ENCODE data around the gene NFASC. TPM values are rescaled to one million over a fixed set of nuclear protein-coding genes. Genes with fewer than 3 reads are reported as not detected.

Gene NFASC
- total RNA-seq, 5 donors from 2014 or later (not counting 1 experiment from before 2014, with no cell fraction given), result 0.13 to 0.35 (median 0.19) TPM; not detected in 2

- Mint-ChIP-seq H3K9me3 (no peaks in the 10 kb centered on the region), H3K36me3 (no peaks in the 10 kb centered on the region), H3K4me1 (no peaks in the 10 kb centered on the region), H3K4me3 (no peak overlapping the region), H3K27me3 (peaks cover 21 to 29% of the 10 kb centered on the region in 2 donors), H3K27ac (no peak overlapping the region)
- no peak for DNase-seq
- Histone ChIP-seq H3K9me3 (no peaks in the 10 kb centered on the region), H3K4me3 (ENCODE audit: control insufficient read depth in 1 of 2, extremely low read depth in 1 of 2, low read length in 1 of 2) (no peak overlapping the region), H3K27me3 (replicated peaks in 1 of 2; ENCODE audit: control insufficient read depth in 2 of 2, extremely low read depth in 1 of 2, insufficient read depth in 2 of 2, low read length in 1 of 2) (peaks cover 0 to 6% of the 10 kb centered on the region in 2 experiments), H3K27ac (ENCODE audit: low read length) (no peak overlapping the region), H3K4me1 (ENCODE audit: control insufficient read depth in 1 of 2, extremely low read depth in 1 of 2, insufficient read depth in 2 of 2, low read length in 2 of 2) (no peaks in the 10 kb centered on the region), H3K36me3 (ENCODE audit: control insufficient read depth in 2 of 2, extremely low read depth in 1 of 2, insufficient read depth in 1 of 2, low read length in 1 of 2) (no peaks in the 10 kb centered on the region)
- ChIA-PET POLR2A (no interaction called here), CTCF (no interaction called here)
- ATAC-seq (replicated peaks in 1 of 4), result no peak
- no CpG with 5 or more reads among the region's 3 CpGs for WGBS (ENCODE audit: insufficient coverage)
Observed at GRCh38 chr1:204909109-204909508, 38.4 kb downstream of the NFASC start.

GRCh38 chr1:204915861-204916495 is 45.3 kb downstream of the NFASC start:
- Mint-ChIP-seq H3K4me1 (no peaks in the 10 kb centered on the region), H3K4me3 (no peak overlapping the region), H3K27me3 (peaks cover 3 to 13% of the 10 kb centered on the region in 2 donors), H3K36me3 (no peaks in the 10 kb centered on the region), H3K27ac (no peak overlapping the region), H3K9me3 (peaks cover 0 to 5% (median 2%) of the 10 kb centered on the region in 3 donors)
- H3K9me3 ChIP-seq, result peaks cover 2% of the 10 kb centered on the region
- no peak for DNase-seq
- H3K27ac ChIP-seq (ENCODE audit: low read length), result no peak overlapping the region
- ChIA-PET POLR2A (no interaction called here), CTCF (no interaction called here)
- peaks cover 0 to 11% of the 10 kb centered on the region in 2 experiments for H3K27me3 ChIP-seq (replicated peaks in 1 of 2; ENCODE audit: control insufficient read depth in 2 of 2, extremely low read depth in 1 of 2, insufficient read depth in 2 of 2, low read length in 1 of 2)
- H3K4me3 ChIP-seq (ENCODE audit: control insufficient read depth in 1 of 2, extremely low read depth in 1 of 2, low read length in 1 of 2), result no peak overlapping the region
- no peak for ATAC-seq (replicated peaks in 1 of 4)
- no peaks in the 10 kb centered on the region for H3K36me3 ChIP-seq (ENCODE audit: control insufficient read depth in 2 of 2, extremely low read depth in 1 of 2, insufficient read depth in 1 of 2, low read length in 1 of 2)
- no peaks in the 10 kb centered on the region for H3K4me1 ChIP-seq (ENCODE audit: control insufficient read depth in 1 of 2, extremely low read depth in 1 of 2, insufficient read depth in 2 of 2, low read length in 2 of 2)
- 34% methylated on average over 5 of the region's 5 CpGs for WGBS (ENCODE audit: insufficient coverage)

GRCh38 chr1:204917802-204918201 is 47.1 kb downstream of the NFASC start:
- no peak overlapping the region for H3K4me3 ChIP-seq (ENCODE audit: control insufficient read depth in 1 of 2, extremely low read depth in 1 of 2, low read length in 1 of 2)
- CTCF ChIA-PET, result no interaction called here
- ATAC-seq (replicated peaks in 1 of 4) (no peak), DNase-seq (no peak)
- H3K36me3 ChIP-seq (ENCODE audit: control insufficient read depth in 2 of 2, extremely low read depth in 1 of 2, insufficient read depth in 1 of 2, low read length in 1 of 2), result no peaks in the 10 kb centered on the region
- POLR2A ChIA-PET, result no interaction called here
- H3K9me3 ChIP-seq, result peaks cover 2% of the 10 kb centered on the region
- no CpG with 5 or more reads among the region's 2 CpGs for WGBS (ENCODE audit: insufficient coverage)
- peaks cover 6 to 17% of the 10 kb centered on the region in 2 donors for H3K27me3 Mint-ChIP-seq
- H3K4me1 Mint-ChIP-seq, result no peaks in the 10 kb centered on the region
- no peak overlapping the region for H3K27ac Mint-ChIP-seq
- no peaks in the 10 kb centered on the region for H3K4me1 ChIP-seq (ENCODE audit: control insufficient read depth in 1 of 2, extremely low read depth in 1 of 2, insufficient read depth in 2 of 2, low read length in 2 of 2)
- peaks cover 0 to 5% (median 2%) of the 10 kb centered on the region in 3 donors for H3K9me3 Mint-ChIP-seq
- H3K27me3 ChIP-seq (replicated peaks in 1 of 2; ENCODE audit: control insufficient read depth in 2 of 2, extremely low read depth in 1 of 2, insufficient read depth in 2 of 2, low read length in 1 of 2), result peaks cover 0 to 10% of the 10 kb centered on the region in 2 experiments
- H3K36me3 Mint-ChIP-seq, result no peaks in the 10 kb centered on the region
- no peak overlapping the region for H3K27ac ChIP-seq (ENCODE audit: low read length)
- H3K4me3 Mint-ChIP-seq, result no peak overlapping the region

DNA sequence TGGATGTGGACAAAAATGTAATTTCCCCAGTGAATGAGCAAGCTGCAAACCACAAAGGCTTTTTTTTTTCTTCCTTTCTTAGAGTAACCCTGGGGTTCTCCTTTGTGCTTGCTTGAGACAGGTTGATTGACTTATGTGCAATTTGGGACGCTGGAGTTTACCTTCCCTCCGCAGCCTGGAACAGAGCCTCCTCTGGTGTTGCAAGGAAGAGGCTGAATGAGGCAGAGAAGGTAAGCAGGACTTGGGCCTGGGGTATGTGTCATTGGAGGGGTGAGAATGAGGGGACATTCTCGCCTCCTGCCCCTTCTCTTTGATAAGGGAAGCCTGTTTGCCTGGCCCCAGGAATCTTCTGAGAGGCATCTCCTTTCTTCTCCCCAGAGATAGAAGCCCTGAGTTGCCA is 49.8 kb downstream of the NFASC start:
- Histone ChIP-seq H3K4me1 (ENCODE audit: control insufficient read depth in 1 of 2, extremely low read depth in 1 of 2, insufficient read depth in 2 of 2, low read length in 2 of 2) (no peaks in the 10 kb centered on the region), H3K27ac (ENCODE audit: low read length) (no peak overlapping the region), H3K4me3 (ENCODE audit: control insufficient read depth in 1 of 2, extremely low read depth in 1 of 2, low read length in 1 of 2) (no peak overlapping the region), H3K9me3 (no peaks in the 10 kb centered on the region), H3K27me3 (replicated peaks in 1 of 2; ENCODE audit: control insufficient read depth in 2 of 2, extremely low read depth in 1 of 2, insufficient read depth in 2 of 2, low read length in 1 of 2) (peaks cover 0 to 17% of the 10 kb centered on the region in 2 experiments), H3K36me3 (ENCODE audit: control insufficient read depth in 2 of 2, extremely low read depth in 1 of 2, insufficient read depth in 1 of 2, low read length in 1 of 2) (no peaks in the 10 kb centered on the region)
- Mint-ChIP-seq H3K27ac (no peak overlapping the region), H3K4me1 (no peaks in the 10 kb centered on the region), H3K4me3 (no peak overlapping the region), H3K36me3 (no peaks in the 10 kb centered on the region), H3K9me3 (no peaks in the 10 kb centered on the region), H3K27me3 (peaks cover 11 to 24% of the 10 kb centered on the region in 2 donors)
- ChIA-PET CTCF (no interaction called here), POLR2A (no interaction called here)
- ATAC-seq (replicated peaks in 1 of 4) (no peak), DNase-seq (no peak)
- 8% methylated on average over 2 of the region's 3 CpGs for WGBS (ENCODE audit: insufficient coverage)

- ChIA-PET CTCF (no interaction called here), POLR2A (no interaction called here)
- H3K4me3 Mint-ChIP-seq, result no peak overlapping the region
- Histone ChIP-seq H3K27ac (ENCODE audit: low read length) (no peak overlapping the region), H3K36me3 (ENCODE audit: control insufficient read depth in 2 of 2, extremely low read depth in 1 of 2, insufficient read depth in 1 of 2, low read length in 1 of 2) (no peaks in the 10 kb centered on the region), H3K4me1 (ENCODE audit: control insufficient read depth in 1 of 2, extremely low read depth in 1 of 2, insufficient read depth in 2 of 2, low read length in 2 of 2) (no peaks in the 10 kb centered on the region), H3K27me3 (replicated peaks in 1 of 2; ENCODE audit: control insufficient read depth in 2 of 2, extremely low read depth in 1 of 2, insufficient read depth in 2 of 2, low read length in 1 of 2) (peaks cover 0 to 17% of the 10 kb centered on the region in 2 experiments), H3K9me3 (no peaks in the 10 kb centered on the region), H3K4me3 (ENCODE audit: control insufficient read depth in 1 of 2, extremely low read depth in 1 of 2, low read length in 1 of 2) (no peak overlapping the region)
- 67% methylated on average over 5 of the region's 7 CpGs for WGBS (ENCODE audit: insufficient coverage)
- ATAC-seq (replicated peaks in 1 of 4) (no peak), DNase-seq (no peak)
- no peaks in the 10 kb centered on the region for H3K4me1 Mint-ChIP-seq
- H3K36me3 Mint-ChIP-seq, result no peaks in the 10 kb centered on the region
- H3K27me3 Mint-ChIP-seq, result peaks cover 11 to 21% of the 10 kb centered on the region in 2 donors
- H3K27ac Mint-ChIP-seq, result no peak overlapping the region
- H3K9me3 Mint-ChIP-seq, result no peaks in the 10 kb centered on the region
Observed at GRCh38 chr1:204920967-204921366, 50.3 kb downstream of the NFASC start.

DNA sequence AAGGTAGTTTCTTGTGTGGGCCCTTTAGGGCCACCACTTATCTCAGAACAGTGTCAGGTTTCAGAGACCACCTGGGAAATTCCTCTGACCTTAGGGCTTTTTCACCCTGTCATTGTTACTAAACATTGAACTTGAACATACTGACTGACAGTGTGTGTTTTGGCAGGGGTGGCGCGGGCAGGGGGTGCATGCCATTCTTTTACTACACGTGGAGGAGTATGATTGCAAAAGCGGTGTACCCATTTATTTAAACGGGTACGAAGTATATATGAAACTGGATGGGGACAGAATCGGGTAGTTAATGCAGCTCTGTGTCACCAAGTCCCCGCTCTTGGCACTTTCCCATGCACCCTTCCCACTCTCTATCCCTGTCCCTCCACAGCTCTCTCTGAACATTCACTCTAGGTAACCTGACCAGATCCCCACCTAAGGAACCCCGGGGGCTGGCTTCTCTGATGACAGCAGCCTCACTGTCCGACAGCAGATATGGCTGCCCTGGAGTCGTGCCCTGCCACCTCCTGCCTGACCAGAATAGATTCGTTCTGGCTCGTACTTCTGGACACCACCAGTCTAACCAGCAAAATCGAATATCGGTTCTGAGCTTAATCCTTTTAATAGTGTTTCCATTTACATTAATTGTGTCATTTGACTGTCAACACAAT is 51.3 kb downstream of the NFASC start:
- POLR2A ChIA-PET, result no interaction called here
- H3K4me3 ChIP-seq (ENCODE audit: control insufficient read depth in 1 of 2, extremely low read depth in 1 of 2, low read length in 1 of 2), result no peak overlapping the region
- no peaks in the 10 kb centered on the region for H3K9me3 Mint-ChIP-seq
- WGBS (ENCODE audit: insufficient coverage), result 82% methylated on average over 8 of the region's 15 CpGs
- H3K4me1 Mint-ChIP-seq, result no peaks in the 10 kb centered on the region
- ATAC-seq (replicated peaks in 1 of 4) (no peak), DNase-seq (no peak)
- no peaks in the 10 kb centered on the region for H3K36me3 ChIP-seq (ENCODE audit: control insufficient read depth in 2 of 2, extremely low read depth in 1 of 2, insufficient read depth in 1 of 2, low read length in 1 of 2)
- no peaks in the 10 kb centered on the region for H3K9me3 ChIP-seq
- H3K27ac Mint-ChIP-seq, result no peak overlapping the region
- no peak overlapping the region for H3K27ac ChIP-seq (ENCODE audit: low read length)
- H3K27me3 Mint-ChIP-seq, result peaks cover 11 to 17% of the 10 kb centered on the region in 2 donors
- no peaks in the 10 kb centered on the region for H3K4me1 ChIP-seq (ENCODE audit: control insufficient read depth in 1 of 2, extremely low read depth in 1 of 2, insufficient read depth in 2 of 2, low read length in 2 of 2)
- no peak overlapping the region for H3K4me3 Mint-ChIP-seq
- H3K36me3 Mint-ChIP-seq, result no peaks in the 10 kb centered on the region
- H3K27me3 ChIP-seq (replicated peaks in 1 of 2; ENCODE audit: control insufficient read depth in 2 of 2, extremely low read depth in 1 of 2, insufficient read depth in 2 of 2, low read length in 1 of 2), result peaks cover 0 to 19% of the 10 kb centered on the region in 2 experiments
- CTCF ChIA-PET, result no interaction called here
